Cardiac muscle cell (in vitro differentiated cells and primary cell): ENCODE measurements around the gene XNDC1N. TPM values are rescaled to one million over a fixed set of nuclear protein-coding genes. Genes with fewer than 3 reads are reported as not detected.

Source experiments
- DNase-seq, 2 donors: peaks; one replicate each; pipeline versions ENCODE4 v3.0.0 to v3.0.0-alpha.2; 2010 to 2017; ENCODE audit warnings: low read depth in 1 of 2, low spot score in 1 of 2
- H3K27ac ChIP-seq: fragments of 200-600 bp; sonication (generic); 2 replicates; pipeline ENCODE4 v1.5.1; 2016
- H3K27me3 ChIP-seq: fragments of 200-600 bp; sonication (generic); 2 replicates; pipeline ENCODE4 v1.6.0; 2016; ENCODE audit warnings: control low read depth
- H3K36me3 ChIP-seq: fragments of 200-600 bp; sonication (generic); 2 replicates; pipeline ENCODE4 v1.5.1; 2016; ENCODE audit warnings: control low read depth
- H3K4me1 ChIP-seq: fragments of 200-600 bp; sonication (generic); 2 replicates; pipeline ENCODE4 v1.8.1; 2017; ENCODE audit warnings: low read depth, mild to moderate bottlenecking, mixed run types
- H3K4me3 ChIP-seq: fragments of 200-600 bp; sonication (generic); 2 replicates; pipeline ENCODE4 v1.5.1; 2016; ENCODE audit warnings: mild to moderate bottlenecking
- H3K9me3 ChIP-seq: fragments of 200-600 bp; sonication (generic); 2 replicates; pipeline ENCODE4 v1.5.1; 2017; ENCODE audit warnings: low read depth, mild to moderate bottlenecking, control low read depth
- polyA plus RNA-seq: library from polyadenylated mRNA; unstranded; fragments of >200 nt; fragmentation: Nextera tagmentation; extraction: Ambion mirVana; gene quantifications from 2 replicates; pipeline ENCODE4 v1.2.1, GENCODE V29; 2016
- total RNA-seq: library from RNA; depleted of rRNA; stranded (reverse); fragments of >200 nt; gene quantifications from 2 replicates; pipeline ENCODE4 v1.2.3, GENCODE V29; 2016
- TF ChIP-seq, protein P1 (sequence below): IDR thresholded peaks from 2 replicates; pipeline ENCODE4 v1.5.1; 2012; ENCODE audit warnings: low read depth, mild to moderate bottlenecking, low read length

The XNDC1N gene
- total and polyA plus RNA-seq, 2 experiments from 2014 or later = 7.9 to 8.0 TPM

DNA sequence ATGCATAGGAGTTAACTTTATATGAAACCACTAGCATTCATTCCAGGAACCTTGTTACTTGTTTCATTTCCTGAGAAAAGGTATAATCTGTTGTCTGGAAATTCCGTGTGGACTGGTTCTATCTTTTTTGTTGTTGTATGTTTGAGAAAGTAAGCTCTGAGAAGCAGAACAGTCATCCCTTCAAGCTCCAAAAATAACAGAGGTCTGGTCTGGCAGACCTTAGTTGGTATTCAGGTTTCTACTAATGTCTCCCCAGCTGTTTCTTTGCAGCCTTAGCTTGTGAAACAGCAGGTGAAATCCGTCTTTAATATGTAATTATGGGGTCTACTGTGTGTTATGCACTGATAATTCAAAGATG lies 2.8 kb upstream of the XNDC1N start:
- DNase-seq = no peak
- Histone ChIP-seq H3K4me3 (no peak overlapping the region), H3K36me3 (no peaks in the 10 kb centered on the region), H3K4me1 (peaks cover 14% of the 10 kb centered on the region), H3K27ac (no peak overlapping the region), H3K9me3 (no peaks in the 10 kb centered on the region), H3K27me3 (no peaks in the 10 kb centered on the region)
- TF ChIP-seq, protein P1, sequence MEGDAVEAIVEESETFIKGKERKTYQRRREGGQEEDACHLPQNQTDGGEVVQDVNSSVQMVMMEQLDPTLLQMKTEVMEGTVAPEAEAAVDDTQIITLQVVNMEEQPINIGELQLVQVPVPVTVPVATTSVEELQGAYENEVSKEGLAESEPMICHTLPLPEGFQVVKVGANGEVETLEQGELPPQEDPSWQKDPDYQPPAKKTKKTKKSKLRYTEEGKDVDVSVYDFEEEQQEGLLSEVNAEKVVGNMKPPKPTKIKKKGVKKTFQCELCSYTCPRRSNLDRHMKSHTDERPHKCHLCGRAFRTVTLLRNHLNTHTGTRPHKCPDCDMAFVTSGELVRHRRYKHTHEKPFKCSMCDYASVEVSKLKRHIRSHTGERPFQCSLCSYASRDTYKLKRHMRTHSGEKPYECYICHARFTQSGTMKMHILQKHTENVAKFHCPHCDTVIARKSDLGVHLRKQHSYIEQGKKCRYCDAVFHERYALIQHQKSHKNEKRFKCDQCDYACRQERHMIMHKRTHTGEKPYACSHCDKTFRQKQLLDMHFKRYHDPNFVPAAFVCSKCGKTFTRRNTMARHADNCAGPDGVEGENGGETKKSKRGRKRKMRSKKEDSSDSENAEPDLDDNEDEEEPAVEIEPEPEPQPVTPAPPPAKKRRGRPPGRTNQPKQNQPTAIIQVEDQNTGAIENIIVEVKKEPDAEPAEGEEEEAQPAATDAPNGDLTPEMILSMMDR = no peak

DNA sequence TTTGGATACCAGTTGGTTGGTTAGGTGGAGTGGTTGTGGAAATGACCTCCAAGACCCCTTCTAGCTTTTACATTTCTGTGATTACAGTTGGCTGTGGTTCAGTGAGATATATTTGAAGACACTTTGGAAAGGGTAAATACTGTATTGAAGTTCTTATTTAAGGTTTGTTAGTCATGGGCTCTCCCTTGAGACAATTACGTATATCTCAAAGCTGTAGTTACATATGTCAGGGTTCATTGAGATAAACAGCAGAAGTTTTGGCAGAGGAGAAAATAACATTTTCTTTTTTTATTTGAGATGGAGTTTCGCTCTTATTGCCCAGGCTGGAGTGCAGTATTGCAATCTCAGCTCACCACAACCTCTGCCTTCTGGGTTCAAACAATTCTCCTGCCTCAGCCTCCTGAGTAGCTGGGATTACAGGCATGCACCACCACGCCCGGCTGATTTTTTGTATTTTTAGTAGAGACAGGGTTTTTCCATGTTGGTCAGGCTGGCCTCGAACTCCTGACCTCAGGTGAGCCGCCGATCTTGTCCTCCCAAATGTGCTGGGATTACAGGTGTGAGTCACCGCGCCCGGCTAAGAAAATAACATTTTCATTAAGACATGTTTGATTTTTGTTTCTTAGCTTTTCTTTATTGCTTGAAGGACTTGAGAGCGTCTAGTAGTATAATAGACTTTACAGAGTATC lies 2.3 kb upstream of the XNDC1N start:
- no peak overlapping the region for H3K4me3 ChIP-seq
- TF ChIP-seq, protein P1 = no peak
- no peak overlapping the region for H3K27ac ChIP-seq

DNA sequence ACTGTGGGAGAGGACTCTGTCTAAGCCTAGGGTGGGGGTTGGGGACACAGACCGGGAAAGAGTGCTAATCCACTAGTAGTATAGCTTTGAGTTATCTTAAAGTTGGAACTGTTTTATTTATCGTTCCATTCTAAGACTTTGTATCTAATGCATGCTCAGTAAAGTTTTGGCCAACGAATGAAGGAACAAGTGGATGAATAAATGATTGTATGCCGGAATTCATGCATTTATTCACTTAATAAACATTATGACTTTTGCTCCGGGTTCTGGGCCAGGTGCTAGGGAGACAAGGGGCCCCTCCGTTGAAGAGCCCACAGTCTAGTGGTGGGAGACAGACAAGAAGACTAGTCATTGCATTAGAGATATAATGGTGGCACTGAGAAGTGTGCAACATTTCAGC lies 1.1 kb upstream of the XNDC1N start:
- H3K27me3 ChIP-seq = no peaks in the 10 kb centered on the region
- H3K36me3 ChIP-seq = no peaks in the 10 kb centered on the region
- H3K4me1 ChIP-seq = peaks cover 14% of the 10 kb centered on the region
- no peak overlapping the region for H3K27ac ChIP-seq
- TF ChIP-seq, protein P1 = no peak
- H3K9me3 ChIP-seq = no peaks in the 10 kb centered on the region
- no peak for DNase-seq
- H3K4me3 ChIP-seq = peak overlapping the region; percentile 73

More for the DNA sequence above, 2.3 kb upstream of the XNDC1N start:
- peak in 1 of 2 donors; percentile 36 for DNase-seq
- no peaks in the 10 kb centered on the region for H3K27me3 ChIP-seq
- no peaks in the 10 kb centered on the region for H3K36me3 ChIP-seq
- H3K4me1 ChIP-seq = peaks cover 14% of the 10 kb centered on the region
- H3K9me3 ChIP-seq = no peaks in the 10 kb centered on the region

DNA sequence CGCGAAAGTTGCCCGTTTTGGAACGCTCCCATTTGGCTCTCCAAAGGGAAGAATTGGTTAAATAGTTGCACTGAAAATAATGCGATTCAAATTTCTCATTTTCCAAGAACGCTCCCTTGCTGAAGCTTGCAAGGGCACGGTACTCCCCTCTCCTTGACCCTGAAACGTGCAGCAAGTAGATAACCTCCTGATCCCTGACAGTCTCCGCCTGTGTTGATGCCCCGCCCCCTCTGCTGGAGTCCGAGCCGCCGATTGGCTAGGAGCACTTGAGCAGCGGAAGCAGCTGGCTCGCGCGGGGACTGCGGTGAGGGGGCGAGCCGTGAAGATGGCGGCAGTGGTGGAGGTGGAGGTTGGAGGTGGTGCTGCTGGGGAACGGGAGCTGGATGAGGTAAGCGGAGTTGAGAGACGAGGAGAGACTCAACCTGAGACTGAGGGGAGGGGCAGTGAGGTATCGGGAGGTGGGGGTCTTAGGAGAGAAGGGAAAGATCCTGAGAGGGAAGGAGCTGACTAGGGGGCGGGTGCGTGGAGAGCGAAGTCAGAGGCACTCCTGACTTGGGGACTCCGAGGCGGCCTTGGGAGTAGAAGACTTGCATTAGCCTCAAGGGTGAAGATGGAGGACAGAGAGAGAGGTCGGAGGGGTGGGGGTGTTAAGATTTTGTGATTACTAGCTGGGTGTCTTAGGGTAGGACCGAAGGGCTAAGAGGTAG lies 496 bp upstream of the XNDC1N start, which contains the start of gene RNF121:
Gene RNF121, plus strand, starts transcription at position 310 of the 707 bp plus-strand sequence. Its CDS starts 16 bp downstream, at position 326.
- TF ChIP-seq, protein P1 = no peak
- H3K27me3 ChIP-seq = no peaks in the 10 kb centered on the region
- peaks cover 14% of the 10 kb centered on the region for H3K4me1 ChIP-seq
- peak; percentile 96 to 98 for DNase-seq
- H3K27ac ChIP-seq = peak within 1 kb of the TSS; percentile 92
- H3K9me3 ChIP-seq = no peaks in the 10 kb centered on the region
- peak within 1 kb of the TSS; percentile 73 for H3K4me3 ChIP-seq
- H3K36me3 ChIP-seq = no peaks in the 10 kb centered on the region

DNA sequence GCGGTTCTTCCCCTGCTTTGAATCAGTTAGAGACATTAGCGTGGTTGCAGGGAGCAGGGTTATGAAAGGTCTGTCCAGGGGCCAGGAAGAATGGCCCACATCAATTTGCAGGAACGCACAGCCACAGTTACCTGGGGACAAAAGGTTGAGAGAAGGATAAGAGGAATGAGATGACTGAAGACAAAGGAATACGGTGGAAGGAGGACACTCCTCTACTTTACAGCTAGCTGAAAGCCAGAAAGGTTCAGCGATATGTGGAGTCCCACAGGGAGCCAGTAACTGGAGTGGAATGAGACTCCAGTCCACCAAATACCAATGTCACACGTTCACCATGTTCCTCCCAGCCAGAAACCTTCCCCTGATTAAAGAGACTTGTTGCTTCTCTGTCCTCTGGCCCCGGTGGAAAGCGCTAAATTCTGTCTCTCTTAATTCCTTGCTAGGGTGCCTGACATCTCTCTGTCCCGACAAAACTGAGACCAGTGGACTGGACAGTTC lies 10.7 kb downstream of the XNDC1N start:
- Histone ChIP-seq H3K4me1 (no peaks in the 10 kb centered on the region), H3K9me3 (no peaks in the 10 kb centered on the region), H3K27ac (no peak overlapping the region), H3K4me3 (no peak overlapping the region), H3K27me3 (no peaks in the 10 kb centered on the region), H3K36me3 (peaks cover 15% of the 10 kb centered on the region)
- TF ChIP-seq, protein P1 = no peak
- no peak for DNase-seq
